ENCODE measurements around the gene TRAF7. TPM values are rescaled to one million over a fixed set of nuclear protein-coding genes. Genes with fewer than 3 reads are reported as not detected.

Gene TRAF7
- total RNA-seq, 1 donor from 2014 or later = 80.3 TPM

- H3K4me3 Mint-ChIP-seq = peak overlapping the region; percentile 90
- intact Hi-C loops (cut with micrococcal nuclease) = no loop called here
Measured at GRCh38 chr16:2206420-2206779, 50.8 kb downstream of the TRAF7 start.

GRCh38 chr16:2206780-2207433 lies 51.3 kb downstream of the TRAF7 start:
- DNase-seq = peak; percentile 65
- Mint-ChIP-seq H3K9me3 (no peaks in the 10 kb centered on the region), H3K27me3 (peaks cover 4% of the 10 kb centered on the region), H3K27ac (no peak overlapping the region), H3K4me3 (peak overlapping the region; percentile 90), H3K4me1 (peaks cover 17% of the 10 kb centered on the region), H3K36me3 (ENCODE audit: low read depth) (peaks cover 22% of the 10 kb centered on the region)
- intact Hi-C loops (cut with micrococcal nuclease) = no loop called here

More at GRCh38 chr16:2206420-2206779, 50.8 kb downstream of the TRAF7 start:
- DNase-seq = no peak
- H3K27ac Mint-ChIP-seq = peak overlapping the region; percentile 72
- H3K9me3 Mint-ChIP-seq = no peaks in the 10 kb centered on the region
- H3K27me3 Mint-ChIP-seq = peaks cover 4% of the 10 kb centered on the region
- H3K36me3 Mint-ChIP-seq (ENCODE audit: low read depth) = peaks cover 20% of the 10 kb centered on the region
- H3K4me1 Mint-ChIP-seq = peaks cover 15% of the 10 kb centered on the region

- no peaks in the 10 kb centered on the region for H3K27me3 Mint-ChIP-seq
- no peaks in the 10 kb centered on the region for H3K9me3 Mint-ChIP-seq
- intact Hi-C loops (cut with micrococcal nuclease) = no loop called here
- H3K4me3 Mint-ChIP-seq = peak overlapping the region; percentile 90
- H3K4me1 Mint-ChIP-seq = peaks cover 22% of the 10 kb centered on the region
- peaks cover 29% of the 10 kb centered on the region for H3K36me3 Mint-ChIP-seq (ENCODE audit: low read depth)
- peak overlapping the region; percentile 76 for H3K27ac Mint-ChIP-seq
- no peak for DNase-seq
Measured at GRCh38 chr16:2207872-2208271, 52.3 kb downstream of the TRAF7 start.

GRCh38 chr16:2208308-2208707 lies 52.7 kb downstream of the TRAF7 start:
- intact Hi-C loops (cut with micrococcal nuclease) = no loop called here
- H3K27me3 Mint-ChIP-seq = no peaks in the 10 kb centered on the region
- peak; percentile 62 for DNase-seq
- peaks cover 26% of the 10 kb centered on the region for H3K4me1 Mint-ChIP-seq
- H3K27ac Mint-ChIP-seq = no peak overlapping the region
- H3K36me3 Mint-ChIP-seq (ENCODE audit: low read depth) = peaks cover 32% of the 10 kb centered on the region
- no peaks in the 10 kb centered on the region for H3K9me3 Mint-ChIP-seq
- H3K4me3 Mint-ChIP-seq = no peak overlapping the region

GRCh38 chr16:2208772-2209171 lies 53.2 kb downstream of the TRAF7 start:
- no peaks in the 10 kb centered on the region for H3K9me3 Mint-ChIP-seq
- peaks cover 35% of the 10 kb centered on the region for H3K36me3 Mint-ChIP-seq (ENCODE audit: low read depth)
- H3K27me3 Mint-ChIP-seq = no peaks in the 10 kb centered on the region
- H3K4me3 Mint-ChIP-seq = no peak overlapping the region
- peaks cover 26% of the 10 kb centered on the region for H3K4me1 Mint-ChIP-seq
- no peak for DNase-seq
- intact Hi-C loops (cut with micrococcal nuclease) = no loop called here
- no peak overlapping the region for H3K27ac Mint-ChIP-seq

GRCh38 chr16:2209258-2210008 lies 53.9 kb downstream of the TRAF7 start:
- H3K36me3 Mint-ChIP-seq (ENCODE audit: low read depth) = peaks cover 35% of the 10 kb centered on the region

GRCh38 chr16:2210009-2210332 lies 54.4 kb downstream of the TRAF7 start:
- Mint-ChIP-seq H3K4me1 (peaks cover 21% of the 10 kb centered on the region), H3K9me3 (no peaks in the 10 kb centered on the region), H3K27me3 (no peaks in the 10 kb centered on the region), H3K36me3 (ENCODE audit: low read depth) (peaks cover 35% of the 10 kb centered on the region), H3K27ac (no peak overlapping the region), H3K4me3 (no peak overlapping the region)
- no peak for DNase-seq
- intact Hi-C loops (cut with micrococcal nuclease) = loop anchor here (10.0 kb wide), 1 partner anchor 205 kb away; the partner anchor contains the start of gene ZNF598

More at GRCh38 chr16:2209258-2210008, 53.9 kb downstream of the TRAF7 start:
- H3K4me3 Mint-ChIP-seq = no peak overlapping the region
- no peak for DNase-seq
- intact Hi-C loops (cut with micrococcal nuclease) = loop anchor here (10.0 kb wide), 1 partner anchor 205 kb away; the partner anchor contains the start of gene ZNF598
- no peaks in the 10 kb centered on the region for H3K27me3 Mint-ChIP-seq
- H3K4me1 Mint-ChIP-seq = peaks cover 24% of the 10 kb centered on the region
- H3K9me3 Mint-ChIP-seq = no peaks in the 10 kb centered on the region
- no peak overlapping the region for H3K27ac Mint-ChIP-seq

GRCh38 chr16:2210386-2211365 lies 55.1 kb downstream of the TRAF7 start, which contains the start of gene BRICD5:
BRICD5 (minus strand) TSS chr16:2210863; CDS start chr16:2210833, 30 bp downstream.
- Mint-ChIP-seq H3K27ac (no peak within 1 kb of the TSS), H3K4me1 (peaks cover 21% of the 10 kb centered on the region), H3K4me3 (no peak within 1 kb of the TSS), H3K9me3 (no peaks in the 10 kb centered on the region), H3K36me3 (ENCODE audit: low read depth) (peaks cover 35% of the 10 kb centered on the region), H3K27me3 (no peaks in the 10 kb centered on the region)
- no peak for DNase-seq
- intact Hi-C loops (cut with micrococcal nuclease) = loop anchor here (10.0 kb wide), 1 partner anchor 206 kb away; the partner anchor contains the start of gene ZNF598

- H3K4me1 Mint-ChIP-seq = peaks cover 24% of the 10 kb centered on the region
- no peak for DNase-seq
- H3K36me3 Mint-ChIP-seq (ENCODE audit: low read depth) = peaks cover 32% of the 10 kb centered on the region
- H3K4me3 Mint-ChIP-seq = peak overlapping the region; percentile 64
- no peaks in the 10 kb centered on the region for H3K27me3 Mint-ChIP-seq
- intact Hi-C loops (cut with micrococcal nuclease) = loop anchor here (10.0 kb wide), 1 partner anchor 207 kb away; the partner anchor contains the start of gene ZNF598
- H3K27ac Mint-ChIP-seq = peak overlapping the region; percentile 41
- no peaks in the 10 kb centered on the region for H3K9me3 Mint-ChIP-seq
Measured at GRCh38 chr16:2211923-2212347, 56.4 kb downstream of the TRAF7 start.

GRCh38 chr16:2212362-2213324 lies 57.1 kb downstream of the TRAF7 start:
- peaks cover 20% of the 10 kb centered on the region for H3K4me1 Mint-ChIP-seq
- H3K27me3 Mint-ChIP-seq = no peaks in the 10 kb centered on the region
- peak overlapping the region; percentile 41 for H3K27ac Mint-ChIP-seq
- DNase-seq = no peak
- H3K4me3 Mint-ChIP-seq = peak overlapping the region; percentile 86
- no peaks in the 10 kb centered on the region for H3K9me3 Mint-ChIP-seq
- intact Hi-C loops (cut with micrococcal nuclease) = loop anchor here (10.0 kb wide), 1 partner anchor 208 kb away; the partner anchor contains the start of gene ZNF598
- peaks cover 28% of the 10 kb centered on the region for H3K36me3 Mint-ChIP-seq (ENCODE audit: low read depth)

- Mint-ChIP-seq H3K4me3 (peak overlapping the region; percentile 86), H3K4me1 (peaks cover 17% of the 10 kb centered on the region), H3K9me3 (no peaks in the 10 kb centered on the region), H3K27ac (peak overlapping the region; percentile 58), H3K27me3 (no peaks in the 10 kb centered on the region), H3K36me3 (ENCODE audit: low read depth) (peaks cover 18% of the 10 kb centered on the region)
- intact Hi-C loops (cut with micrococcal nuclease) = loop anchor here (2.0 to 10.0 kb wide), 2 partner anchors 59 to 209 kb away; partner anchors contain the start of genes TRAF7 and ZNF598
- no peak for DNase-seq
Measured at GRCh38 chr16:2213817-2214718, 58.5 kb downstream of the TRAF7 start.

- Mint-ChIP-seq H3K27ac (peak within 1 kb of the TSS; percentile 91), H3K27me3 (no peaks in the 10 kb centered on the region), H3K4me1 (peaks cover 17% of the 10 kb centered on the region), H3K4me3 (peak within 1 kb of the TSS; percentile 90), H3K36me3 (ENCODE audit: low read depth) (peaks cover 18% of the 10 kb centered on the region), H3K9me3 (no peaks in the 10 kb centered on the region)
- intact Hi-C loops (cut with micrococcal nuclease) = loop anchor here (2.0 to 10.0 kb wide), 2 partner anchors 60 to 210 kb away; partner anchors contain the start of genes TRAF7 and ZNF598
- DNase-seq = no peak
Measured at GRCh38 chr16:2214719-2214968, 59.1 kb downstream of the TRAF7 start, which contains the start of gene PGP. PGP (minus strand) TSS chr16:2214840; CDS start chr16:2214777, 63 bp downstream.
